Testis (tissue), 3 donors: ENCODE data around the gene GRAMD1A. TPM values are rescaled to one million over a fixed set of nuclear protein-coding genes. Genes with fewer than 3 reads are reported as not detected.

Experiments used
- DNase-seq: peaks from one replicate; pipeline ENCODE4 v3.0.0-alpha.2; 2019
- H3K27ac ChIP-seq, 2 donors: fragments of 200-600 bp; sonication (generic); one replicate each; pipeline ENCODE4 v1.5.1; 2019
- H3K27me3 ChIP-seq: fragments of 200-600 bp; sonication (generic); one replicate; pipeline ENCODE4 v1.5.1; 2019
- H3K36me3 ChIP-seq: fragments of 200-600 bp; sonication (generic); one replicate; pipeline ENCODE4 v1.5.1; 2017; ENCODE audit warnings: low read depth; ENCODE audit errors: missing control alignments
- H3K4me1 ChIP-seq: fragments of 200-600 bp; sonication (generic); one replicate; pipeline ENCODE4 v1.5.1; 2019
- H3K4me3 ChIP-seq, 2 donors: fragments of 200-600 bp; sonication (generic); one replicate each; pipeline ENCODE4 v1.5.1; 2017 to 2019
- H3K9me3 ChIP-seq: fragments of 200-600 bp; sonication (generic); one replicate; pipeline ENCODE4 v1.5.1; 2017
- POLR2A ChIP-seq: fragments of 450-650 bp; IDR thresholded peaks from one replicate; pipeline ENCODE4 v1.6.1; 2017; ENCODE audit warnings: antibody characterized with exemption, mild to moderate bottlenecking, moderate library complexity
- WGBS, 2 donors: methylation state at CpG; one replicate each; pipeline ENCODE4 v1.1.5; 2018; 5-methylcytosine and 5-hydroxymethylcytosine counted together
- intact Hi-C: fragments of 100-400 bp; cut with DNase I; formaldehyde crosslinking; loops from one replicate; pipeline ENCODE4 v1.15.1; 2023; ENCODE audit warnings: low total_unique reads
- polyA plus RNA-seq: library from polyadenylated mRNA; stranded (reverse); fragments of 350-450 nt; fragmentation: Illumina TruSeq; extraction: RNeasy Lipid Tissue Mini Kit (QIAGEN cat#74804); gene quantifications from one replicate; pipeline ENCODE4 v1.2.3, GENCODE V29; 2014; ENCODE audit warnings: low read depth, low replicate concordance; ENCODE audit not compliant: insufficient read depth
- total RNA-seq, 2 donors: library from RNA; depleted of rRNA; stranded (reverse); fragments of >200 nt; gene quantifications; one replicate each; pipeline ENCODE4 v1.2.3, GENCODE V29; 2016
- TF ChIP-seq, protein P1 (sequence below), 3 experiments: fragments of 450-650 bp in 2 of 3; fragments of 200-600 bp in 1 of 3; sonication (generic) in 1 of 3; IDR thresholded peaks; one replicate each; pipeline ENCODE4 v1.5.1; 2016 to 2019; ENCODE audit warnings: antibody characterized with exemption in 3 of 3, mild to moderate bottlenecking in 2 of 3, moderate library complexity in 1 of 3

GRAMD1A gene
- total and polyA plus RNA-seq, 3 donors from 2014 or later = 62.8 to 99.3 (median 92.4) TPM

DNA sequence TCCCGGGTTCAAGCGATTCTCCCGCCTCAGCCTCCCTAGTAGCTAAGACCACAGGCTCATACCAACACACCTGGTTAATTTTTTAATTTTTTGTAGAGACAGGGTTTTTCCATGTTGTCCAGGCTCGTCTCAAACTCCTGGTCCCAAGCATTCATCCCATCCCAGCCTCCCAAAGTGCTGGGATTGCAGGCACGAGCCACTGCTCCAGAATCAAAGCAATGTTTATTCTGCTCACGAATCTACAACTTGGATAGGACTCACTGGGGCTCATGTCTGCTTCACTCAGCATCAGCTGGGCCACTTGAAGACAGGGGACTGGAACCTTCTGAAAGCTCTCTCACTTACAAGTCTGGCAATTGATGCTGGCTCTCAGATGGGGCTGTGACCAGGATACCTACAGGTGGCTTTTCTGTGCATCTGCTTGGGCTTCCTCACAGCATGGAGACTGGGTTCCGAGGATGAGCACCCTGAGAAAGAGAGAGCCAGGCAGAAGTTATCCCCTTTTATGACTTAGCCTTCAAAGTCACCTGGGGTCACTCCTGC lies 27.9 kb upstream of the GRAMD1A start:
- Histone ChIP-seq H3K4me3 (no peak overlapping the region), H3K36me3 (no peaks in the 10 kb centered on the region), H3K27ac (no peak overlapping the region), H3K4me1 (no peaks in the 10 kb centered on the region), H3K9me3 (no peaks in the 10 kb centered on the region), H3K27me3 (no peaks in the 10 kb centered on the region)
- 90 to 94% methylated on average over 7 of the region's 7 CpGs for WGBS, 2 donors
- intact Hi-C loops = no loop called here
- no peak for DNase-seq
- no peak for TF ChIP-seq POLR2A
- TF ChIP-seq, protein P1, sequence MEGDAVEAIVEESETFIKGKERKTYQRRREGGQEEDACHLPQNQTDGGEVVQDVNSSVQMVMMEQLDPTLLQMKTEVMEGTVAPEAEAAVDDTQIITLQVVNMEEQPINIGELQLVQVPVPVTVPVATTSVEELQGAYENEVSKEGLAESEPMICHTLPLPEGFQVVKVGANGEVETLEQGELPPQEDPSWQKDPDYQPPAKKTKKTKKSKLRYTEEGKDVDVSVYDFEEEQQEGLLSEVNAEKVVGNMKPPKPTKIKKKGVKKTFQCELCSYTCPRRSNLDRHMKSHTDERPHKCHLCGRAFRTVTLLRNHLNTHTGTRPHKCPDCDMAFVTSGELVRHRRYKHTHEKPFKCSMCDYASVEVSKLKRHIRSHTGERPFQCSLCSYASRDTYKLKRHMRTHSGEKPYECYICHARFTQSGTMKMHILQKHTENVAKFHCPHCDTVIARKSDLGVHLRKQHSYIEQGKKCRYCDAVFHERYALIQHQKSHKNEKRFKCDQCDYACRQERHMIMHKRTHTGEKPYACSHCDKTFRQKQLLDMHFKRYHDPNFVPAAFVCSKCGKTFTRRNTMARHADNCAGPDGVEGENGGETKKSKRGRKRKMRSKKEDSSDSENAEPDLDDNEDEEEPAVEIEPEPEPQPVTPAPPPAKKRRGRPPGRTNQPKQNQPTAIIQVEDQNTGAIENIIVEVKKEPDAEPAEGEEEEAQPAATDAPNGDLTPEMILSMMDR (IDR thresholded peaks at IDR 0.05) = no peak

DNA sequence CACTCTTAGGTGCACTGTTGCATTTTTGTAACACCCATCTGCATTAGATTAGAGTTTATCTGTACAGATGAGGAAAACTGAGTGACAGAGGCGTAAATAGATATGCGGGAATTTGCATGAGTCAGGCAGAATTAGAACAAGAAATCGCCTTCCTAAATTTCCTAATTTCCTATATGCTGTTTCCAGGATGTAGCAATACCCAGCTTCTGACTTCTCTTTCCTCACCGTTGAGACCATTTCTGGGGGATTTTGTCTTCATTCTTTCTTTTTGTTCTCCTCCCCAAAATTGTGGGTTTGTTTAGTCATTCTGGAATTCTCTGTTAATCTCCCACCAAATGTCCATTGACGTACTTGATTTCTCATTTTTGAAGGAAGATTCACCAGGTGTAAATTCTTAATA lies 25.5 kb upstream of the GRAMD1A start:
- intact Hi-C loops = no loop called here

DNA sequence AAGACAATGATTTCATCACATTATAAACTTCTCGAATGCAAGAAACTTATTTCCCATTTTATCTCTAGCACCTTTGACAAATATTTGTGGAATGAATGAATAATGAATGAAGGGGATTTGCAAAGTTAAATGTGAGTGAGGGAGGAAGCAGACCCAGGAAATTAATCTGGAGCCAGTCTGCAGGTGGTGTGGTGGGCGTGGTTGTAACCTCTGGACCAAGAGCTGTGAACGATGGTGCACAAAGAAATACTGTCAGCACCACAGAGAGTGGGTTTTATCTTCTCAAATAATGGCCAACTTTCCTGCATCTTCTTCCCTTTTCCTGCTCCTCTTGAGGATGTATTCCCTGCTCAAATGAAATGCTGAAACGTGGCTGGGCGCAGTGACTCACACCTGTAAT lies 25.1 kb upstream of the GRAMD1A start:
- H3K27me3 ChIP-seq = no peaks in the 10 kb centered on the region
- no peaks in the 10 kb centered on the region for H3K4me1 ChIP-seq
- no peak overlapping the region for H3K27ac ChIP-seq
- TF ChIP-seq, protein P1 (IDR thresholded peaks at IDR 0.05) = no peak
- no peak for TF ChIP-seq POLR2A
- H3K4me3 ChIP-seq = no peak overlapping the region
- 77 to 83% methylated on average over 5 of the region's 5 CpGs for WGBS, 2 donors
- no peak for DNase-seq
- H3K36me3 ChIP-seq = no peaks in the 10 kb centered on the region
- H3K9me3 ChIP-seq = no peaks in the 10 kb centered on the region
- intact Hi-C loops = no loop called here

More for the DNA sequence above, 25.5 kb upstream of the GRAMD1A start:
- Histone ChIP-seq H3K9me3 (no peaks in the 10 kb centered on the region), H3K4me1 (no peaks in the 10 kb centered on the region), H3K36me3 (no peaks in the 10 kb centered on the region), H3K4me3 (no peak overlapping the region), H3K27me3 (no peaks in the 10 kb centered on the region), H3K27ac (no peak overlapping the region)
- DNase-seq = no peak
- TF ChIP-seq, protein P1 (IDR thresholded peaks at IDR 0.05) = no peak
- no peak for TF ChIP-seq POLR2A
- 73 to 83% methylated on average over 5 of the region's 5 CpGs for WGBS, 2 donors

DNA sequence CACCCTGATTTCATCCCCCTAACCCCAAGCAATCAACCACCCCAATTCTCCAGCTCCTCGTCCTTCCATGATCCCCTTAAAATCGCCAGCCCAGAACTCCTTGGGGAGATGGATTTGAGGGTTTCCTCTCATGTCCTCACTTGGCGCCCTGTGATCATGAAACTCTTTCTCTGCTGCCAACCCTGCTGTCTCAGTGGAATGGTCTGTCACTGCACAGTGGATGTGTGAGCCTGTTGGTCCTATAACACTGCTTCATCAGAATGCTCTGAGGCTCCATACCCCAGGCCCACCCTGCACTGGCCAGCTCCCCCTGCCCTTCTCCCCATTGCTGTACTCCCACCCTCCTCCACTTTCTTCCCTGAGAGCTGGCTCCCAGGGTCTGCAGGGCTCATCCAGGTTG lies 23.5 kb upstream of the GRAMD1A start:
- no peak overlapping the region for H3K27ac ChIP-seq
- TF ChIP-seq POLR2A = no peak
- TF ChIP-seq, protein P1 (IDR thresholded peaks at IDR 0.05) = no peak
- H3K4me1 ChIP-seq = no peaks in the 10 kb centered on the region
- no peaks in the 10 kb centered on the region for H3K9me3 ChIP-seq
- no peak overlapping the region for H3K4me3 ChIP-seq
- intact Hi-C loops = no loop called here
- WGBS, 2 donors = 93 to 95% methylated on average over 3 of the region's 3 CpGs
- H3K36me3 ChIP-seq = no peaks in the 10 kb centered on the region
- H3K27me3 ChIP-seq = no peaks in the 10 kb centered on the region
- no peak for DNase-seq
